C4-2B (cell line): Measurements from ENCODE around the gene ARSJ.
"Not testable (repeated sequence)": the region's sequence is repeated elsewhere in the genome, so short reads cannot be mapped to it uniquely, and the experiment has no call there.

Experiments used
- H3K27ac ChIP-seq: fragments of 450-650 bp; 2 replicates; pipeline ENCODE4 v1.5.1; 2017
- ZFX ChIP-seq: fragments of 450-650 bp; IDR thresholded peaks from 2 replicates; pipeline ENCODE4 v1.6.1; 2017
- TF ChIP-seq, protein P1 (sequence below): fragments of 450-650 bp; conservative IDR thresholded peaks from 2 replicates; pipeline ENCODE4 v1.5.1; 2017; ENCODE audit warnings: mild to moderate bottlenecking

ARSJ gene

GRCh38 chr4:114019276-114019968, 40.0 kb upstream of the ARSJ start:
- TF ChIP-seq, protein P1, sequence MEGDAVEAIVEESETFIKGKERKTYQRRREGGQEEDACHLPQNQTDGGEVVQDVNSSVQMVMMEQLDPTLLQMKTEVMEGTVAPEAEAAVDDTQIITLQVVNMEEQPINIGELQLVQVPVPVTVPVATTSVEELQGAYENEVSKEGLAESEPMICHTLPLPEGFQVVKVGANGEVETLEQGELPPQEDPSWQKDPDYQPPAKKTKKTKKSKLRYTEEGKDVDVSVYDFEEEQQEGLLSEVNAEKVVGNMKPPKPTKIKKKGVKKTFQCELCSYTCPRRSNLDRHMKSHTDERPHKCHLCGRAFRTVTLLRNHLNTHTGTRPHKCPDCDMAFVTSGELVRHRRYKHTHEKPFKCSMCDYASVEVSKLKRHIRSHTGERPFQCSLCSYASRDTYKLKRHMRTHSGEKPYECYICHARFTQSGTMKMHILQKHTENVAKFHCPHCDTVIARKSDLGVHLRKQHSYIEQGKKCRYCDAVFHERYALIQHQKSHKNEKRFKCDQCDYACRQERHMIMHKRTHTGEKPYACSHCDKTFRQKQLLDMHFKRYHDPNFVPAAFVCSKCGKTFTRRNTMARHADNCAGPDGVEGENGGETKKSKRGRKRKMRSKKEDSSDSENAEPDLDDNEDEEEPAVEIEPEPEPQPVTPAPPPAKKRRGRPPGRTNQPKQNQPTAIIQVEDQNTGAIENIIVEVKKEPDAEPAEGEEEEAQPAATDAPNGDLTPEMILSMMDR, result no peak
- TF ChIP-seq ZFX, result no peak
- H3K27ac ChIP-seq, result no peak overlapping the region

- no peak for TF ChIP-seq ZFX
- TF ChIP-seq, protein P1, result no peak
- H3K27ac ChIP-seq, result no peak overlapping the region
Measured at GRCh38 chr4:114017120-114017917, 37.9 kb upstream of the ARSJ start.

DNA sequence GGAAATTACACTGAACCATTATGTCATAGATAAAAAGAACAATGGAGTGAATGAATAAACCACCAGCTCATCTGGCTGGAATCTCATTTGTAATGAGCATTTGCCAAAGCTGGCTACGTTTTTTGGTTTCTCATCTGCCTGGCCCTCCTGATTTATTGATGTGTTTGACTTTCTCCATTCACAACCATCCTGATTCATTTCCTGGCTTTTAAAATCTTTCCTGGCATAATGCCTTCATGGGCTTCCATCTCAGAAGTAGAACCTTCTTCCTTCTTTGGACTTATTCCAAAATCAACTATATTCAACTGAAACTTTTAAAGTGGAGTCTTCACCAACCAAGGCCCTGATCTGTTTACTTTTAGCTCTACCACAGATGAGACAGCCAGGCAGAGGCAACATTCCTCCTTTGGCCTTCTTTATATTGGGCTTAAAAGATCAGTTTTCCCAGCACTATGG, 36.0 kb upstream of the ARSJ start:
- H3K27ac ChIP-seq, result no peak overlapping the region
- TF ChIP-seq, protein P1, result no peak
- TF ChIP-seq ZFX, result no peak

DNA sequence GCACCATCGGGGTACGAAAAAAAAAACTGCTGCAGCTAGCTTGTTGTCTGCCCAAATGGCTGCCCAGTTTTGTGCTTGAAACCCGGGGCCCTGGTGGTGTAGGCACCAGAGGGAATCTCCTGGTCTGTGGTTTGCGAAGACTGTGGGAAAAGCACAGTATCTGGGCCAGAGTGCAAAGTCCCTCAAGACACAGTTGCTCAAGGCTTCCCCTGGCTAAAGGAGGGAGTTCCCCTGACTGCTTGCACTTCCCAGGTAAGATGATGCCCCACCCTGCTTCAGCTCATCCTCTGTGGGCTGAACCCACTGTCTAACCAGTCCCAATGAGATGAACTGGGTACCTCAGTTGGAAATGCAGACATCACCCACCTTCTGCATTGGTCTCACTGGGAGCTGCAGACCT, 33.8 kb upstream of the ARSJ start:
- H3K27ac ChIP-seq, result not testable (repeated sequence)

GRCh38 chr4:114012749-114013148, 33.3 kb upstream of the ARSJ start:
- TF ChIP-seq, protein P1, result no peak
- TF ChIP-seq ZFX, result no peak
- H3K27ac ChIP-seq, result no peak overlapping the region

- TF ChIP-seq ZFX, result no peak
- TF ChIP-seq, protein P1, result no peak
- H3K27ac ChIP-seq, result no peak overlapping the region
Measured at GRCh38 chr4:114005569-114006442, 26.4 kb upstream of the ARSJ start.

DNA sequence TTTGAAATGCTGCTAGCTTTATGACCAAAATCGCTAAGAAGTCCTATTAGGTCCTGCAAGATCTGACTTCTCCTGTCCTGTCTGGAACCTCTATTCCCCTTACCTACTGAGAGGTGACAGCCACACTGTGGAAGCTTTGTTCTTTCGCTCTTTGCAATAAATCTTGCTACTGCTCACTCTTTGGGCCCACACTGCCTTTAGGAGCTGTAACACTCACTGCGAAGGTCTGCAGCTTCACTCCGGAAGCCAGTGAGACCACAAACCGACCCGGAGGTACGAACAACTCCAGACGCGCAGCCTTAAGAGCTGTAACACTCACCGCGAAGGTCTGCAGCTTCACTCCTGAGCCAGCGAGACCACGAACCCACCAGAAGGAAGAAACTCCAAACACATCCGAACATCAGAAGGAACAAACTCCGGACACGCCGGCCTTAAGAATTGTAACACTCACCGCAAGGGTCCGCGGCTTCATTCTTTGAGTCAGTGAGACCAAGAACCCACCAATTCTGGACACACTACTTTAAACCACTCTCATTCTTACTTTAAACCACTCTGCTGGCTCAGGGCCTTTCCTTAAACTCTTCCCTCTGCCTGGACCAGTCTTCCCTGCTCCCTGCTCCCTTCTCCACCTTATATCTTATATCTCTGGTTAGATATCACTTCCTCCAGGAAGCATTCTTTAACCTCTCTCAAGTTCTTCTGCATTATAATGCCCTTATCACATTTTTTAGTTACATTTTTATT, 25.2 kb upstream of the ARSJ start:
- not testable (repeated sequence) for H3K27ac ChIP-seq
